ENCODE measurements around the gene GSTT2. TPM values are rescaled to one million over a fixed set of nuclear protein-coding genes. Genes with fewer than 3 reads are reported as not detected.

The GSTT2 gene
- total and polyA plus RNA-seq, 2 donors (not counting 1 experiment from before 2014, with no cell fraction given) = not detected

DNA sequence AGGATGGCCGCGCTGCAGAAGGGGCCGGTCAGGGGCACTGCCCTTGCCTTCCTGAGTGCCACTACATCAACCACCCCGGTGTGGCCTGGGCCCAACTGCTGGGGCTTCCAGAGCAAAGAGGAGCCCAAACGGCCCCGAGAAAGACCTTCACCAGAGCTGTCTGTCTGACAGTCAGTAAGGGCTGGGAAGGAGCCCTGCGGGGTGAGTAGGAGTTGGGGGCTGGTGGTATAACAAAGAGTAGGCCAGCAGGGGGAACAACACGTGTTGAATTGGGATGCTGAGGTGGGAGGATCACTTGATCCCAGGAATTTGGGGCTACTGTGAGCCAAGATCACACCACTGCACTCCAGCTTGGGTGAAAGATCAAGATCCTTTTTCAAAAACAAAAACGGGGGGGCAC lies 21.4 kb downstream of the GSTT2 start:
- CTCF ChIA-PET = no interaction called here

DNA sequence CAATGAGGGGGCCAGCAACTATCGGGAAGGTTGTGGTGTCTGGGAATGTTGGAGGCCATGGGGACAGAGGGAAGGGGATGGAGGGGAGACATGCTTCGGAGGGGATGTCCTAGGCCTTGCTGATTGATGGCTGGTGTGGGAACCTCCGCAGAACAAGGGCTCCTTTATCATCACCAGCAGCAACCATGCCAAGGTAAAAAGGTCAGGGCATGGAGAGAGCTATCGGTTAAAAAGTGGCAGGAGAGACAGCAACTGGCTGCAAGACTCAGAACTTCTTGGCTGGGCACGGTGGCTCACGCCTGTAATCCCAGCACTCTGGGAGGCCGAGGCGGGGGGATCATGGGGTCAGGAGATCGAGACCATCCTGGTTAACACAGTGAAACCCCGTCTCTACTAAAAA lies 22.3 kb downstream of the GSTT2 start:
- ChIA-PET POLR2A (no interaction called here), CTCF (no interaction called here)
- no peak for DNase-seq
- no peaks in the 10 kb centered on the region for H3K4me1 ChIP-seq (ENCODE audit: control insufficient read depth in 2 of 2, insufficient read depth in 2 of 2, low read length in 2 of 2)
- no peak overlapping the region for H2AFZ ChIP-seq (ENCODE audit: insufficient read depth, low read depth, low read length, poor library complexity, severe bottlenecking)
- H3K9me3 ChIP-seq (ENCODE audit: control extremely low read depth in 1 of 3, control insufficient read depth in 2 of 3, insufficient read depth in 1 of 3, low read length in 2 of 3) = peaks cover 0 to 3% (median 0%) of the 10 kb centered on the region in 3 donors
- H3K36me3 ChIP-seq (replicated peaks in 1 of 2; ENCODE audit: control extremely low read depth in 1 of 2, control insufficient read depth in 1 of 2, extremely low read depth in 1 of 2, insufficient read depth in 2 of 2, low read length in 1 of 2) = no peaks in the 10 kb centered on the region
- Mint-ChIP-seq H3K27ac (no peak overlapping the region), H3K4me1 (no peaks in the 10 kb centered on the region), H3K9me3 (ENCODE audit: insufficient read depth) (no peaks in the 10 kb centered on the region), H3K4me3 (no peak overlapping the region), H3K27me3 (peaks cover 5% of the 10 kb centered on the region)
- no peaks in the 10 kb centered on the region for H4K20me1 ChIP-seq (ENCODE audit: control insufficient read depth, insufficient read depth, low read length, poor library complexity, severe bottlenecking)
- intact Hi-C loops (cut with micrococcal nuclease) = no loop called here
- H3K27me3 ChIP-seq (replicated peaks in 1 of 4; ENCODE audit: control extremely low read depth in 1 of 4, control insufficient read depth in 3 of 4, insufficient read depth in 4 of 4, low read length in 3 of 4) = peaks cover 0 to 9% (median 2%) of the 10 kb centered on the region in 4 experiments
- WGBS (ENCODE audit: insufficient coverage) = 97% methylated on average over 5 of the region's 10 CpGs
- H3K27ac ChIP-seq (ENCODE audit: low read length in 2 of 2) = no peak overlapping the region
- no peak overlapping the region for H3K9ac ChIP-seq (ENCODE audit: low read length)
- H3K4me2 ChIP-seq (replicated peaks; ENCODE audit: low read depth, low read length, poor library complexity, severe bottlenecking) = no peak overlapping the region
- H3K79me2 ChIP-seq (ENCODE audit: control insufficient read depth, insufficient read depth, low read length) = no peaks in the 10 kb centered on the region
- no peak for ATAC-seq (ENCODE audit: low read depth)
- no peak overlapping the region for H3K4me3 ChIP-seq (ENCODE audit: control extremely low read depth in 1 of 5, extremely low read depth in 1 of 5, insufficient read depth in 1 of 5, low read depth in 2 of 5, low read length in 4 of 5)
- TF ChIP-seq, protein P1, sequence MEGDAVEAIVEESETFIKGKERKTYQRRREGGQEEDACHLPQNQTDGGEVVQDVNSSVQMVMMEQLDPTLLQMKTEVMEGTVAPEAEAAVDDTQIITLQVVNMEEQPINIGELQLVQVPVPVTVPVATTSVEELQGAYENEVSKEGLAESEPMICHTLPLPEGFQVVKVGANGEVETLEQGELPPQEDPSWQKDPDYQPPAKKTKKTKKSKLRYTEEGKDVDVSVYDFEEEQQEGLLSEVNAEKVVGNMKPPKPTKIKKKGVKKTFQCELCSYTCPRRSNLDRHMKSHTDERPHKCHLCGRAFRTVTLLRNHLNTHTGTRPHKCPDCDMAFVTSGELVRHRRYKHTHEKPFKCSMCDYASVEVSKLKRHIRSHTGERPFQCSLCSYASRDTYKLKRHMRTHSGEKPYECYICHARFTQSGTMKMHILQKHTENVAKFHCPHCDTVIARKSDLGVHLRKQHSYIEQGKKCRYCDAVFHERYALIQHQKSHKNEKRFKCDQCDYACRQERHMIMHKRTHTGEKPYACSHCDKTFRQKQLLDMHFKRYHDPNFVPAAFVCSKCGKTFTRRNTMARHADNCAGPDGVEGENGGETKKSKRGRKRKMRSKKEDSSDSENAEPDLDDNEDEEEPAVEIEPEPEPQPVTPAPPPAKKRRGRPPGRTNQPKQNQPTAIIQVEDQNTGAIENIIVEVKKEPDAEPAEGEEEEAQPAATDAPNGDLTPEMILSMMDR (IDR thresholded peaks at IDR 0.05) = no peak
- TF ChIP-seq EZH2 (IDR thresholded peaks at IDR 0.05; ENCODE audit: borderline replicate concordance, insufficient read depth, low read depth, low read length, poor library complexity, severe bottlenecking) = no peak

More for the DNA sequence above, 21.4 kb downstream of the GSTT2 start:
- no peaks in the 10 kb centered on the region for H3K79me2 ChIP-seq (ENCODE audit: control insufficient read depth, insufficient read depth, low read length)
- H3K27ac ChIP-seq (ENCODE audit: low read length in 2 of 2) = no peak overlapping the region
- H3K9ac ChIP-seq (ENCODE audit: low read length) = no peak overlapping the region
- ATAC-seq (ENCODE audit: low read depth) (no peak), DNase-seq (no peak)
- H2AFZ ChIP-seq (ENCODE audit: insufficient read depth, low read depth, low read length, poor library complexity, severe bottlenecking) = no peak overlapping the region
- H4K20me1 ChIP-seq (ENCODE audit: control insufficient read depth, insufficient read depth, low read length, poor library complexity, severe bottlenecking) = no peaks in the 10 kb centered on the region
- H3K4me2 ChIP-seq (replicated peaks; ENCODE audit: low read depth, low read length, poor library complexity, severe bottlenecking) = no peak overlapping the region
- no peaks in the 10 kb centered on the region for H3K36me3 ChIP-seq (replicated peaks in 1 of 2; ENCODE audit: control extremely low read depth in 1 of 2, control insufficient read depth in 1 of 2, extremely low read depth in 1 of 2, insufficient read depth in 2 of 2, low read length in 1 of 2)
- H3K27me3 ChIP-seq (replicated peaks in 1 of 4; ENCODE audit: control extremely low read depth in 1 of 4, control insufficient read depth in 3 of 4, insufficient read depth in 4 of 4, low read length in 3 of 4) = peaks cover 0 to 9% (median 2%) of the 10 kb centered on the region in 4 experiments
- POLR2A ChIA-PET = no interaction called here
- H3K4me1 ChIP-seq (ENCODE audit: control insufficient read depth in 2 of 2, insufficient read depth in 2 of 2, low read length in 2 of 2) = no peaks in the 10 kb centered on the region
- intact Hi-C loops (cut with micrococcal nuclease) = no loop called here
- H3K4me1 Mint-ChIP-seq = peaks cover 2% of the 10 kb centered on the region
- no peak overlapping the region for H3K4me3 ChIP-seq (ENCODE audit: control extremely low read depth in 1 of 5, extremely low read depth in 1 of 5, insufficient read depth in 1 of 5, low read depth in 2 of 5, low read length in 4 of 5)
- TF ChIP-seq EZH2 (IDR thresholded peaks at IDR 0.05; ENCODE audit: borderline replicate concordance, insufficient read depth, low read depth, low read length, poor library complexity, severe bottlenecking) = no peak
- TF ChIP-seq, protein P1 (IDR thresholded peaks at IDR 0.05) = no peak
- H3K9me3 Mint-ChIP-seq (ENCODE audit: insufficient read depth) = no peaks in the 10 kb centered on the region
- no peaks in the 10 kb centered on the region for H3K9me3 ChIP-seq (ENCODE audit: control extremely low read depth in 1 of 3, control insufficient read depth in 2 of 3, insufficient read depth in 1 of 3, low read length in 2 of 3)
- WGBS (ENCODE audit: insufficient coverage) = 90% methylated on average over 9 of the region's 9 CpGs
- H3K4me3 Mint-ChIP-seq = no peak overlapping the region
- H3K27ac Mint-ChIP-seq = no peak overlapping the region
- peaks cover 5% of the 10 kb centered on the region for H3K27me3 Mint-ChIP-seq

Measured in B cell (primary cell).